ENCODE data around the gene REC8. TPM values are rescaled to one million over a fixed set of nuclear protein-coding genes. Genes with fewer than 3 reads are reported as not detected.

REC8 gene
- total RNA-seq, 1 experiment from 2014 or later = 58.0 TPM

GRCh38 chr14:24196071-24197055 lies 24.5 kb downstream of the REC8 start:
- DNase-seq = no peak
- TF ChIP-seq CTCF (conservative IDR thresholded peaks at IDR 0.05) = no peak
- no peak overlapping the region for H3K27ac ChIP-seq (ENCODE audit: insufficient read length, low read depth, low read length)
- H3K14ac ChIP-seq (ENCODE audit: insufficient read depth, low read length) = peak overlapping the region; percentile 27
- no peak overlapping the region for H4K8ac ChIP-seq (replicated peaks; ENCODE audit: insufficient read length, low read depth, low read length)
- no peaks in the 10 kb centered on the region for H3K27me3 Mint-ChIP-seq (ENCODE audit: low read depth)
- H2BK5ac ChIP-seq (ENCODE audit: insufficient read length, low read length) = no peak overlapping the region
- H3K4me2 ChIP-seq (ENCODE audit: insufficient read depth, insufficient read length, low read length) = peak overlapping the region; percentile 71
- H3K4me1 Mint-ChIP-seq = peaks cover 26% of the 10 kb centered on the region in 2 experiments
- peaks cover 22 to 55% (median 52%) of the 10 kb centered on the region in 3 experiments for H3K36me3 Mint-ChIP-seq (ENCODE audit: insufficient read depth in 1 of 3, low read depth in 3 of 3)
- no peak overlapping the region for H2AFZ ChIP-seq (ENCODE audit: low read length)
- H3K56ac ChIP-seq (ENCODE audit: insufficient read length, low read depth, low read length) = no peak overlapping the region
- no peaks in the 10 kb centered on the region for H3K4me1 ChIP-seq (ENCODE audit: insufficient read depth, low read length)
- no peak overlapping the region for H3K4ac ChIP-seq (ENCODE audit: low read depth, low read length)
- no peak overlapping the region for H2BK12ac ChIP-seq (ENCODE audit: insufficient read length, low read depth, low read length)
- no peak overlapping the region for H2BK20ac ChIP-seq (ENCODE audit: low read depth, low read length, poor library complexity, severe bottlenecking)
- no peak overlapping the region for H4K91ac ChIP-seq (ENCODE audit: insufficient read length, low read depth, low read length)
- no CpG with 5 or more reads among the region's 33 CpGs for WGBS (ENCODE audit: extremely low coverage, insufficient read length, low lambda C conversion rate)
- peaks cover 8% of the 10 kb centered on the region for H3K23me2 ChIP-seq (ENCODE audit: insufficient read length, low read depth, low read length, poor library complexity, severe bottlenecking)
- H3K27me3 ChIP-seq (ENCODE audit: insufficient read depth, low read length) = no peaks in the 10 kb centered on the region
- H4K20me1 ChIP-seq (ENCODE audit: control insufficient read depth, insufficient read depth, insufficient read length) = no peaks in the 10 kb centered on the region
- peak overlapping the region; percentile 69 for H3K9ac ChIP-seq (ENCODE audit: extremely low read depth, insufficient read length, low read length)
- no peaks in the 10 kb centered on the region for H3K79me1 ChIP-seq (ENCODE audit: insufficient read depth, low read depth, low read length, poor library complexity, severe bottlenecking)
- peaks cover 3 to 4% of the 10 kb centered on the region in 2 experiments; a peak in 4 of 5 replicates for H3K9me3 Mint-ChIP-seq
- no peak overlapping the region for H2AK5ac ChIP-seq (ENCODE audit: insufficient read length, low read length)
- H2BK120ac ChIP-seq (ENCODE audit: low read depth, low read length, poor library complexity, severe bottlenecking) = no peak overlapping the region
- no peaks in the 10 kb centered on the region for H3K79me2 ChIP-seq (ENCODE audit: insufficient read depth, low read length)
- H4K5ac ChIP-seq (ENCODE audit: insufficient read length, low read depth, low read length) = no peak overlapping the region
- peak overlapping the region; percentile 95 to 98 (median 96) for H3K27ac Mint-ChIP-seq
- peaks cover under 1% of the 10 kb centered on the region for H3K9me3 ChIP-seq (ENCODE audit: control insufficient read depth, low read depth, low read length)
- no peak overlapping the region for H3K18ac ChIP-seq (ENCODE audit: insufficient read length, low read depth, low read length)
- H2BK15ac ChIP-seq (ENCODE audit: low read depth, low read length) = no peak overlapping the region
- H3T11ph ChIP-seq (ENCODE audit: low read length) = no peak overlapping the region
- peak overlapping the region; percentile 92 to 98 for H3K4me3 Mint-ChIP-seq
- H3K23ac ChIP-seq (ENCODE audit: insufficient read length, low read depth, low read length) = no peak overlapping the region
